Peyer's patch (tissue), 4 donors: Measurements from ENCODE around the gene TMEM51. TPM values are rescaled to one million over a fixed set of nuclear protein-coding genes. Genes with fewer than 3 reads are reported as not detected.

Experiments used
- DNase-seq, 3 donors: peaks; one replicate each; pipeline ENCODE4 v3.0.0-alpha.2; 2017 to 2019
- H3K27ac ChIP-seq, 4 donors: fragments of 200-600 bp; sonication (generic); one replicate each; pipeline ENCODE4 v1.5.1; 2016 to 2019
- H3K27me3 ChIP-seq, 2 donors: fragments of 200-600 bp; sonication (generic); one replicate each; pipeline ENCODE4 v1.5.1; 2019
- H3K36me3 ChIP-seq, 3 donors: fragments of 200-600 bp; sonication (generic); one replicate each; pipeline ENCODE4 v1.5.1; 2016 to 2019
- H3K4me1 ChIP-seq, 4 donors: fragments of 200-600 bp; sonication (generic); one replicate each; pipeline ENCODE4 v1.5.1; 2016 to 2019
- H3K4me3 ChIP-seq, 4 donors: fragments of 200-600 bp; sonication (generic); 1 replicate in 3 of 4; 2 replicates in 1 of 4; pipeline ENCODE4 v1.5.1; 2016 to 2019; ENCODE audit warnings: mild to moderate bottlenecking in 1 of 4
- H3K9me3 ChIP-seq, 4 donors: fragments of 200-600 bp; sonication (generic); one replicate each; pipeline ENCODE4 v1.5.1; 2016 to 2019; ENCODE audit warnings: mild to moderate bottlenecking in 1 of 4
- POLR2A ChIP-seq, 2 donors: fragments of 450-650 bp; IDR thresholded peaks; one replicate each; pipeline ENCODE4 v1.5.1; 2017; ENCODE audit warnings: antibody characterized with exemption in 2 of 2, mild to moderate bottlenecking in 2 of 2, moderate library complexity in 2 of 2
- total RNA-seq, 4 donors: library from RNA; depleted of rRNA; stranded (reverse); fragments of >200 nt; gene quantifications; one replicate each; pipeline ENCODE4 v1.1.0, GENCODE V29; 2016
- TF ChIP-seq, protein P1 (sequence below), 6 experiments: fragments of 450-650 bp in 4 of 6; fragments of 200-600 bp in 2 of 6; sonication (generic) in 1 of 6; IDR thresholded peaks; one replicate each; pipeline ENCODE4 v1.5.1; 2017 to 2019; ENCODE audit warnings: antibody characterized with exemption in 6 of 6, mild to moderate bottlenecking in 3 of 6, moderate library complexity in 1 of 6

Gene TMEM51
- total RNA-seq, 4 donors from 2014 or later, result 3.3 to 31.0 (median 20.6) TPM

DNA sequence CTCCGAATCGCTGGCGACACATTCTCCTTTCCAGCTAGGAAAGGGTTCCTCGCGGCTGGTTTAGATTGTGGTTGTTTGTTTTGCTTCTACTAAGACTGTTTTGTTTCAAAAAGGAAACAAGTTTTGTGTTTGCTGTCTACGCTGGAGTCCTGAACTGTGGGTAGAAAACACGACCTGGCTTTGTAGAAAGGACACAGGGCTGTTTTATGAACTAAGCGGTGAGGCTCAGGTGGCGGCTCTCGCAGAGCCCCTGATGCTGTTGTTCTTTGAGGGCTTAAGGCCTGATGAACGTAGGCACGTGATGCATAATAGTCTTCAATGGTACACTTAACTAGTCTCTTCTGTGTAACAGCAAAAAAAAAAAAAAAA is 66.5 kb downstream of the TMEM51 start:
- Histone ChIP-seq H3K27ac (no peak overlapping the region), H3K9me3 (peaks cover 0 to 4% (median 0%) of the 10 kb centered on the region in 4 donors), H3K4me3 (no peak overlapping the region), H3K27me3 (no peaks in the 10 kb centered on the region), H3K4me1 (peaks cover 0 to 9% (median 0%) of the 10 kb centered on the region in 4 donors), H3K36me3 (peaks cover 0 to 7% (median 0%) of the 10 kb centered on the region in 3 donors)
- TF ChIP-seq POLR2A (IDR thresholded peaks at IDR 0.05), result no peak
- TF ChIP-seq, protein P1, sequence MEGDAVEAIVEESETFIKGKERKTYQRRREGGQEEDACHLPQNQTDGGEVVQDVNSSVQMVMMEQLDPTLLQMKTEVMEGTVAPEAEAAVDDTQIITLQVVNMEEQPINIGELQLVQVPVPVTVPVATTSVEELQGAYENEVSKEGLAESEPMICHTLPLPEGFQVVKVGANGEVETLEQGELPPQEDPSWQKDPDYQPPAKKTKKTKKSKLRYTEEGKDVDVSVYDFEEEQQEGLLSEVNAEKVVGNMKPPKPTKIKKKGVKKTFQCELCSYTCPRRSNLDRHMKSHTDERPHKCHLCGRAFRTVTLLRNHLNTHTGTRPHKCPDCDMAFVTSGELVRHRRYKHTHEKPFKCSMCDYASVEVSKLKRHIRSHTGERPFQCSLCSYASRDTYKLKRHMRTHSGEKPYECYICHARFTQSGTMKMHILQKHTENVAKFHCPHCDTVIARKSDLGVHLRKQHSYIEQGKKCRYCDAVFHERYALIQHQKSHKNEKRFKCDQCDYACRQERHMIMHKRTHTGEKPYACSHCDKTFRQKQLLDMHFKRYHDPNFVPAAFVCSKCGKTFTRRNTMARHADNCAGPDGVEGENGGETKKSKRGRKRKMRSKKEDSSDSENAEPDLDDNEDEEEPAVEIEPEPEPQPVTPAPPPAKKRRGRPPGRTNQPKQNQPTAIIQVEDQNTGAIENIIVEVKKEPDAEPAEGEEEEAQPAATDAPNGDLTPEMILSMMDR (IDR thresholded peaks at IDR 0.05), result no peak
- DNase-seq, result no peak

DNA sequence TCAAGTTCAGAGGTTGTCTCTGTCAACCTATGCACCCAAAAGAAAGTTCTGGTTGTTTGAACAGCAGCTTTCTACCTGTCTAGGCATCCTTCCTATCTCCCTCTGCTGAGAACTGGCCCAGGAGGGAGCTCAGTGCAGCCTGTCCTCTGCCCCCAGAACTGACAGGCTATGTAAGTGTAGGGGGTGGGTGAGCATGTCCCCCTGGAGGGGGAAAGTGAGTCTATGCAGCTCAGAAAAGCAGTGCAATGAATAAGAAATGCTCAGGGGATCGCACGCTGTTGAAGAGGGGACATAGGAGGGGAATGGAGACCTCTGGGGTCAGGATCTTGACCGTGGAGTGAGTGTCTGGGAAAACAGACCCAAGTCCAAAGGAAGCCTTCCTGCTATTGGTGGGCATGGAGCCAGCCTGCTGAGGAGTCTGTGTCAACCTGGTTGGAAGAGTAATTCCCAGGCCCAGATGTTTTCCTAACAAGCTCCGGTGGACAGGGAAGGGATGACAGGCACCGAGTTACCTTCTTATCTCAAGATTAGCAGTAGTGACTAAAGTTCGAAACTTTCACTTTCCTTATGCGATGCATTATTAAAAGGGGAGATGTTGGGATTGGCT is 67.4 kb downstream of the TMEM51 start:
- peak in 2 of 3 donors; percentile 87 to 89 for DNase-seq
- H3K4me1 ChIP-seq, result peaks cover 0 to 4% (median 0%) of the 10 kb centered on the region in 4 donors
- H3K36me3 ChIP-seq, result peaks cover 0 to 7% (median 0%) of the 10 kb centered on the region in 3 donors
- peaks cover 0 to 4% (median 0%) of the 10 kb centered on the region in 4 donors for H3K9me3 ChIP-seq
- peak overlapping the region in 2 of 4 donors; percentile 32 to 49 for H3K27ac ChIP-seq
- TF ChIP-seq, protein P1 (IDR thresholded peaks at IDR 0.05), result peak in 3 of 6 experiments; percentile 53 to 60 (median 56)
- TF ChIP-seq POLR2A (IDR thresholded peaks at IDR 0.05), result no peak
- no peaks in the 10 kb centered on the region for H3K27me3 ChIP-seq
- no peak overlapping the region for H3K4me3 ChIP-seq

DNA sequence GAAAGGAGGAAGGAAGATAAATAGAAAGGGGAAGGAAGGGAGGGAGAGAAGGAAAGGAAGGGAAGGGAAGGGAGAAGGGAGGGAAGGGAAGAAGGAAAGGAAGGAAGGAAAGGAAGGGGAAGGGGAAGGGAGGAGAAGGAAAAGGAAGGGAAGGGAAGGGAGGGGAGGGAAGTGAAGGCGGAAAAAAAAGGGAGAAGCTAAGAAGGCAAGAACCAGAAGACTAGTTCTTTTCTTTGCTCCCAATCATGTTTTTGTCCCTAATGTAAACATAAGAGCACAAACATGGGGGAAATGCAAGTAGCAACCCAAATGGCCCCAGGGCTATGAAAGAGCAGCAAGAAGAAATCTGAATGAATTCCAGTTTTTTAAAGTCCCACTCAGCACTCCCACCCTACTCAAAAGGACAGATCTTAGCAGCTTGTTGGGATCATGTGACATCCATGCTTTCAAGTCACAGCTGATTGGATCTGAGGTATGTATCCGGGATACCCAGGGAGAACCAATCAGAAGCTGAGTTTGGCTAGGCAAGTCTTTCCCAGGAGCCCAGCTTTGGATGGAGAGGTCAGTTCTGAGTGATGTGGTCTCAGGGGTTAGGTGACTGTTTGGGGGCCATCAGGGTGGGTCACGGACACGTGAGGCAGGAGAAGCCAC is 69.2 kb downstream of the TMEM51 start:
- TF ChIP-seq, protein P1 (IDR thresholded peaks at IDR 0.05), result no peak
- TF ChIP-seq POLR2A (IDR thresholded peaks at IDR 0.05), result no peak
- H3K9me3 ChIP-seq, result peaks cover 0 to 4% (median 0%) of the 10 kb centered on the region in 4 donors
- peaks cover 0 to 7% (median 0%) of the 10 kb centered on the region in 3 donors for H3K36me3 ChIP-seq
- H3K4me1 ChIP-seq, result peaks cover 0 to 4% (median 0%) of the 10 kb centered on the region in 4 donors
- no peaks in the 10 kb centered on the region for H3K27me3 ChIP-seq
- H3K4me3 ChIP-seq, result no peak overlapping the region
- no peak for DNase-seq
- H3K27ac ChIP-seq, result no peak overlapping the region

DNA sequence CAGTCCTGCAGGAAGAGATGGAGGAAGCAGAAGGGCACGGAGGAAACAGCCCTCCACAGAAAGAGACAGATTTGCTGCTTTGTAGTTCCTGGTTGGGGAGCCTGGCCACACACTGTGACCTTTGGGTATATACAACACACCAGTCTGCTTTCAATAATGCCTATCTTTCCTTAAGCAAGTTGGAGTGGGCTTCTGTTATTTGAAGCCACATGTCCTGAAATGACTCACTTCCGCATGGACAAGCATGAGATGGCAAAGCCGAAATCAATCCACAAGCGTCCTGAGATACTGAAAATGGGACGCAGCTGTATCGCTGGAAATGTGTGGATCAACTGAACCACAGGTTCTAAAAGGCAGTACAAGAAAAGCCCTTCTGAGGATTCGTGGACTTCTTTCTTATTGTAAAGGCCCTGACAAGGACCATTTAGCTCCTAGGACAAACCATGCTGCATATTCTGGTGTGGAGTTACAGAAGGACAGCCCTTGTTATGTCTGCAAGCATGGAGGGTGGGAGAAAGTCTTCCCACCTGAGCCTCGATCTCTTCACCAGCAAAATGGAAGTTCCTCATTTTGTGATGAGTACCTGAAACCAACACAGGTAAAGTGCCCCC is 70.8 kb downstream of the TMEM51 start:
- H3K27ac ChIP-seq, result no peak overlapping the region
- no peak for DNase-seq
- H3K4me1 ChIP-seq, result peaks cover 0 to 4% (median 0%) of the 10 kb centered on the region in 4 donors
- no peak overlapping the region for H3K4me3 ChIP-seq
- TF ChIP-seq POLR2A (IDR thresholded peaks at IDR 0.05), result no peak
- TF ChIP-seq, protein P1 (IDR thresholded peaks at IDR 0.05), result no peak
- H3K9me3 ChIP-seq, result no peaks in the 10 kb centered on the region
- H3K27me3 ChIP-seq, result no peaks in the 10 kb centered on the region
- peaks cover 0 to 6% (median 0%) of the 10 kb centered on the region in 3 donors for H3K36me3 ChIP-seq

DNA sequence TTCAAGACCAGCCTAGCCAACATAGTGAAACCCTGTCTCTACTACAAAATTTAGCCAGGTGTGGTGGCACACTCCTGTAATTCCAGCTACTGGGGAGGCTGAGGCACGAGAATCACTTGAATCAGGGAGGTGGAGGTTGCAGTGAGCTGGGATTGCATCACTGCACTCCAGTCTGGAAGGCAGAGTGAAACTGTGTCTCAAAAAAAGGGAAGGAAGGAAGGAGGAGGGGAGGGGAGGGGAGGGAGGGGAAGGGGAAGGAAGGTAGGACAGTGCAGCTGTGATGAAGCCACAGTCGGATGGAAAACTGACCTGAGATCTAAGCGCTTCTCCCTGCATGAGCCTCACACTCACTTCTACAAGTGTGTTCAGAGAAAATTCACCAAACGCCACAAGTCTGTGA is 71.4 kb downstream of the TMEM51 start:
- H3K4me3 ChIP-seq, result no peak overlapping the region
- no peaks in the 10 kb centered on the region for H3K9me3 ChIP-seq
- DNase-seq, result no peak
- H3K27me3 ChIP-seq, result no peaks in the 10 kb centered on the region
- TF ChIP-seq, protein P1 (IDR thresholded peaks at IDR 0.05), result no peak
- no peak for TF ChIP-seq POLR2A (IDR thresholded peaks at IDR 0.05)
- H3K36me3 ChIP-seq, result peaks cover 0 to under 1% (median 0%) of the 10 kb centered on the region in 3 donors
- H3K4me1 ChIP-seq, result peaks cover 0 to 4% (median 0%) of the 10 kb centered on the region in 4 donors
- no peak overlapping the region for H3K27ac ChIP-seq
